Effector CD4-positive, alpha-beta T cell (primary cell): Measurements from ENCODE around the gene C3orf70. TPM values are rescaled to one million over a fixed set of nuclear protein-coding genes. Genes with fewer than 3 reads are reported as not detected.

Experiments
- DNase-seq: peaks from one replicate; pipeline ENCODE4 v3.0.0-alpha.2; 2020
- total RNA-seq: gene quantifications from one replicate; lab custom pipeline; 2026; lab: John Stamatoyannopoulos, UW

C3orf70 gene
- total RNA-seq: not detected

GRCh38 chr3:185152410-185153170 is at the start of gene C3orf70:
C3orf70 (minus strand) TSS chr3:185153060; CDS start chr3:185152823, 237 bp downstream.
- no peak for DNase-seq

GRCh38 chr3:185200639-185201038 is 47.8 kb upstream of the C3orf70 start:
- no peak for DNase-seq

- DNase-seq: no peak
Observed at GRCh38 chr3:185199671-185200070, 46.8 kb upstream of the C3orf70 start.

- no peak for DNase-seq
Observed at GRCh38 chr3:185199206-185199605, 46.3 kb upstream of the C3orf70 start.

- DNase-seq: no peak
Observed at GRCh38 chr3:185197068-185197467, 44.2 kb upstream of the C3orf70 start.

GRCh38 chr3:185195652-185196051 is 42.8 kb upstream of the C3orf70 start:
- no peak for DNase-seq

- DNase-seq: no peak
Observed at GRCh38 chr3:185188816-185189215, 36.0 kb upstream of the C3orf70 start.

GRCh38 chr3:185187391-185187790 is 34.5 kb upstream of the C3orf70 start:
- DNase-seq: no peak

- DNase-seq: no peak
Observed at GRCh38 chr3:185176750-185177359, 24.0 kb upstream of the C3orf70 start.

GRCh38 chr3:185175370-185175987 is 22.6 kb upstream of the C3orf70 start:
- no peak for DNase-seq

- no peak for DNase-seq
Observed at GRCh38 chr3:185172086-185173049, 19.5 kb upstream of the C3orf70 start.

- DNase-seq: no peak
Observed at GRCh38 chr3:185164428-185165217, 11.8 kb upstream of the C3orf70 start.

- DNase-seq: no peak
Observed at GRCh38 chr3:185162634-185163033, 9.8 kb upstream of the C3orf70 start.

GRCh38 chr3:185161761-185162160 is 8.9 kb upstream of the C3orf70 start:
- DNase-seq: no peak

- DNase-seq: no peak
Observed at GRCh38 chr3:185157347-185157746, 4.5 kb upstream of the C3orf70 start.

GRCh38 chr3:185155678-185156077 is 2.8 kb upstream of the C3orf70 start:
- no peak for DNase-seq

GRCh38 chr3:185153861-185154629 is 1.2 kb upstream of the C3orf70 start:
- DNase-seq: no peak

- DNase-seq: no peak
Observed at GRCh38 chr3:185153171-185153771, 411 bp upstream of the C3orf70 start.

- DNase-seq: no peak
Observed at GRCh38 chr3:185151964-185152409, 873 bp downstream of the C3orf70 start.
